Spleen (tissue), 7 donors: Measurements from ENCODE around the gene ERC2.
A peak's percentile ranks its signal among the peaks of the same experiment; 100 is the strongest.

ENCODE experiments used
- CTCF ChIP-seq, 11 experiments: fragments of 200-600 bp in 7 of 11; fragments of 450-650 bp in 4 of 11; sonication (generic) in 4 of 11; IDR thresholded peaks in 8 of 11; conservative IDR thresholded peaks in 3 of 11; 1 replicate in 7 of 11; 2 replicates in 4 of 11; pipeline versions ENCODE4 v1.4.0 to v1.8.0; 2016 to 2021; ENCODE audit warnings: antibody characterized with exemption in 11 of 11, inconsistent platforms in 4 of 11, mild to moderate bottlenecking in 1 of 11
- POLR2AphosphoS5 ChIP-seq, 3 donors: sonication (generic); formaldehyde crosslinking; IDR thresholded peaks; one replicate each; pipeline ENCODE4 v1.5.1; 2017; ENCODE audit warnings: antibody characterized with exemption in 3 of 3
- donor health status: DM: no; HTN: no; CAD: no; lungs with moderate emphysema.
- donor health status: DM: no; HTN: no; CAD: no.
- donor health status: DM: no; HTN: no; CAD: no.

GRCh38 chr3:55489798-55490132 lies 978.5 kb downstream of the ERC2 start:
- TF ChIP-seq CTCF (IDR thresholded peaks at IDR 0.05 in 8 of 11, conservative IDR thresholded peaks at IDR 0.05 in 3 of 11) (no peak), POLR2AphosphoS5 (IDR thresholded peaks at IDR 0.05) (peak in 1 of 3 donors; percentile 20)
